Measurements from ENCODE around the gene SYTL3. TPM values are rescaled to one million over a fixed set of nuclear protein-coding genes. Genes with fewer than 3 reads are reported as not detected.

SYTL3 gene
- total RNA-seq, 1 experiment from 2014 or later, result 0.28 TPM

- ChIA-PET CTCF (no interaction called here), POLR2A (no interaction called here)
- no peak overlapping the region for H3K4me3 Mint-ChIP-seq
- TF ChIP-seq ZBTB21 (CRISPR knock-in tag; IDR thresholded peaks at IDR 0.05; ENCODE audit: borderline replicate concordance) (no peak), ARID4B (CRISPR knock-in tag; IDR thresholded peaks at IDR 0.05; ENCODE audit: borderline replicate concordance) (no peak), ZBTB43 (CRISPR knock-in tag; IDR thresholded peaks at IDR 0.05) (no peak), TP53 (CRISPR knock-in tag; IDR thresholded peaks at IDR 0.05) (no peak), ERG (CRISPR knock-in tag; IDR thresholded peaks at IDR 0.05) (no peak), IRF2 (CRISPR knock-in tag; IDR thresholded peaks at IDR 0.05; ENCODE audit: borderline replicate concordance, low read depth) (no peak), ZNF416 (CRISPR knock-in tag; IDR thresholded peaks at IDR 0.05) (no peak), ATF2 (CRISPR knock-in tag; IDR thresholded peaks at IDR 0.05; ENCODE audit: borderline replicate concordance, low read depth) (no peak), SP1 (CRISPR knock-in tag; conservative IDR thresholded peaks at IDR 0.05) (no peak), ZNF396 (CRISPR knock-in tag; IDR thresholded peaks at IDR 0.05; ENCODE audit: borderline replicate concordance) (no peak), ZNF423 (CRISPR knock-in tag; IDR thresholded peaks at IDR 0.05) (no peak), FOXP1 (CRISPR knock-in tag; IDR thresholded peaks at IDR 0.05; ENCODE audit: borderline replicate concordance) (no peak), JUN (CRISPR knock-in tag; IDR thresholded peaks at IDR 0.05) (no peak), NR2C2 (CRISPR knock-in tag; IDR thresholded peaks at IDR 0.05) (no peak), USF1 (CRISPR knock-in tag; IDR thresholded peaks at IDR 0.05) (no peak)
- no peaks in the 10 kb centered on the region for H3K36me3 Mint-ChIP-seq
- no peak overlapping the region; the same call in 1 of the 2 replicates for H3K27ac Mint-ChIP-seq
- no peaks in the 10 kb centered on the region for H3K27me3 Mint-ChIP-seq (ENCODE audit: low read depth)
- H3K9me3 Mint-ChIP-seq, result peaks cover 4% of the 10 kb centered on the region
- DNase-seq (ENCODE audit: low spot score) (no peak), ATAC-seq (no peak)
- no peaks in the 10 kb centered on the region for H3K4me1 Mint-ChIP-seq
Measured at GRCh38 chr6:158694913-158695312, 45.1 kb downstream of the SYTL3 start.

GRCh38 chr6:158697811-158698210 is 48.0 kb downstream of the SYTL3 start:
- no peaks in the 10 kb centered on the region for H3K4me1 Mint-ChIP-seq
- H3K36me3 Mint-ChIP-seq, result no peaks in the 10 kb centered on the region
- no peaks in the 10 kb centered on the region for H3K27me3 Mint-ChIP-seq (ENCODE audit: low read depth)
- TF ChIP-seq RELA (CRISPR knock-in tag; IDR thresholded peaks at IDR 0.05; ENCODE audit: borderline replicate concordance) (no peak), RORB (CRISPR knock-in tag; IDR thresholded peaks at IDR 0.05) (no peak), E2F4 (CRISPR knock-in tag; IDR thresholded peaks at IDR 0.05; ENCODE audit: borderline replicate concordance, low read depth) (no peak), KAT7 (CRISPR knock-in tag; IDR thresholded peaks at IDR 0.05; ENCODE audit: borderline replicate concordance) (no peak), ZNF263 (CRISPR knock-in tag; IDR thresholded peaks at IDR 0.05; ENCODE audit: low read depth) (no peak), ATF3 (CRISPR knock-in tag; conservative IDR thresholded peaks at IDR 0.05) (no peak), TEAD1 (CRISPR knock-in tag; IDR thresholded peaks at IDR 0.05) (no peak), E2F1 (CRISPR knock-in tag; IDR thresholded peaks at IDR 0.05) (no peak)
- H3K9me3 Mint-ChIP-seq, result peaks cover 4% of the 10 kb centered on the region
- ChIA-PET POLR2A (no interaction called here), CTCF (no interaction called here)
- no peak overlapping the region for H3K4me3 Mint-ChIP-seq
- H3K27ac Mint-ChIP-seq, result no peak overlapping the region
- DNase-seq (ENCODE audit: low spot score), result no peak
- no peak for ATAC-seq

All from WTC11 (cell line).